BE2C (cell line): ENCODE data around the gene IFT20.

Source experiments
- DNase-seq: peaks from one replicate; pipeline ENCODE4 v3.0.0-alpha.2; 2020
- H3K27me3 ChIP-seq: fragments of 250-450 bp; sonication (Bioruptor Pico); 2 replicates; pipeline ENCODE4 v1.5.1; 2020; ENCODE audit warnings: mild to moderate bottlenecking
- H3K36me3 ChIP-seq: fragments of 250-450 bp; sonication (Bioruptor Pico); 2 replicates; pipeline ENCODE4 v1.5.1; 2020; ENCODE audit warnings: mild to moderate bottlenecking
- H3K4me1 ChIP-seq: fragments of 250-450 bp; sonication (Bioruptor Pico); 2 replicates; pipeline ENCODE4 v1.5.1; 2020
- H3K4me3 ChIP-seq: 2 replicates; pipeline ENCODE4 v1.5.1; 2011; ENCODE audit warnings: low read depth, low read length
- H3K9me3 ChIP-seq: fragments of 250-450 bp; sonication (Bioruptor Pico); 2 replicates; pipeline ENCODE4 v1.5.1; 2020
- CTCF ChIP-seq: IDR thresholded peaks from 2 replicates; pipeline ENCODE4 v1.5.1; 2012; ENCODE audit warnings: mild to moderate bottlenecking, low read depth, low read length

The IFT20 gene

GRCh38 chr17:28345419-28346198 lies 10.3 kb upstream of the IFT20 start:
- no peak for TF ChIP-seq CTCF
- Histone ChIP-seq H3K27me3 (no peaks in the 10 kb centered on the region), H3K9me3 (no peaks in the 10 kb centered on the region), H3K4me3 (no peak overlapping the region), H3K4me1 (no peaks in the 10 kb centered on the region), H3K36me3 (no peaks in the 10 kb centered on the region)
- DNase-seq = no peak

- H3K27me3 ChIP-seq = no peaks in the 10 kb centered on the region
- no peaks in the 10 kb centered on the region for H3K9me3 ChIP-seq
- TF ChIP-seq CTCF = no peak
- H3K36me3 ChIP-seq = no peaks in the 10 kb centered on the region
- no peak overlapping the region for H3K4me3 ChIP-seq
- DNase-seq = no peak
- no peaks in the 10 kb centered on the region for H3K4me1 ChIP-seq
Measured at GRCh38 chr17:28344435-28344901, 9.2 kb upstream of the IFT20 start.

- no peak overlapping the region for H3K4me3 ChIP-seq
- no peak for DNase-seq
- H3K9me3 ChIP-seq = no peaks in the 10 kb centered on the region
- H3K4me1 ChIP-seq = no peaks in the 10 kb centered on the region
- H3K36me3 ChIP-seq = no peaks in the 10 kb centered on the region
- no peaks in the 10 kb centered on the region for H3K27me3 ChIP-seq
- TF ChIP-seq CTCF = no peak
Measured at GRCh38 chr17:28344011-28344410, 8.7 kb upstream of the IFT20 start.

GRCh38 chr17:28343491-28343932 lies 8.2 kb upstream of the IFT20 start:
- TF ChIP-seq CTCF = no peak
- no peaks in the 10 kb centered on the region for H3K36me3 ChIP-seq
- H3K4me1 ChIP-seq = no peaks in the 10 kb centered on the region
- H3K4me3 ChIP-seq = no peak overlapping the region
- DNase-seq = no peak
- H3K9me3 ChIP-seq = no peaks in the 10 kb centered on the region
- no peaks in the 10 kb centered on the region for H3K27me3 ChIP-seq

- no peak for DNase-seq
- no peaks in the 10 kb centered on the region for H3K36me3 ChIP-seq
Measured at GRCh38 chr17:28342313-28342712, 7.0 kb upstream of the IFT20 start.

More at GRCh38 chr17:28342313-28342712, 7.0 kb upstream of the IFT20 start:
- Histone ChIP-seq H3K27me3 (no peaks in the 10 kb centered on the region), H3K4me3 (no peak overlapping the region), H3K9me3 (no peaks in the 10 kb centered on the region), H3K4me1 (no peaks in the 10 kb centered on the region)
- TF ChIP-seq CTCF = no peak
